CD14-positive monocyte (primary cell): ENCODE results near the gene CPNE2. TPM values are rescaled to one million over a fixed set of nuclear protein-coding genes. Genes with fewer than 3 reads are reported as not detected.
A peak's percentile ranks its signal among the peaks of the same experiment; 100 is the strongest.

ENCODE experiments used
- DNase-seq, 3 donors: peaks; one replicate each; pipeline ENCODE4 v3.0.0-alpha.2; 2011 to 2022
- H2AFZ ChIP-seq: 2 replicates; pipeline ENCODE4 v1.6.0; 2012; ENCODE audit warnings: mild to moderate bottlenecking, low read depth, low read length, inconsistent platforms; ENCODE audit not compliant: insufficient read depth, poor library complexity, severe bottlenecking
- H3K27ac ChIP-seq, 2 donors: 1 replicate in 1 of 2; 2 replicates in 1 of 2; pipeline ENCODE4 v1.5.1; 2012 to 2013; ENCODE audit warnings: low read length in 2 of 2, control low read depth in 1 of 2, inconsistent platforms in 1 of 2, low read depth in 1 of 2, mild to moderate bottlenecking in 1 of 2
- H3K27me3 ChIP-seq, 2 donors: one replicate each; pipeline versions ENCODE4 v1.6.0 to v1.6.1; 2011 to 2013; ENCODE audit warnings: low read length in 2 of 2; ENCODE audit not compliant: control insufficient read depth in 2 of 2, insufficient read depth in 2 of 2
- H3K36me3 ChIP-seq, 2 donors: replicated peaks in 1 of 2; 1 replicate in 1 of 2; 2 replicates in 1 of 2; pipeline versions ENCODE4 v1.5.1 to v1.6.1; 2012 to 2013; ENCODE audit warnings: low read length in 2 of 2, control low read depth in 1 of 2, inconsistent platforms in 1 of 2, mild to moderate bottlenecking in 1 of 2; ENCODE audit not compliant: insufficient read depth in 2 of 2, control insufficient read depth in 1 of 2
- H3K4me1 ChIP-seq, 2 donors: 1 replicate in 1 of 2; 2 replicates in 1 of 2; pipeline versions ENCODE4 v1.5.1 to v1.6.1; 2012 to 2013; ENCODE audit warnings: low read length in 2 of 2, control low read depth in 1 of 2, inconsistent platforms in 1 of 2, mild to moderate bottlenecking in 1 of 2, moderate library complexity in 1 of 2; ENCODE audit not compliant: insufficient read depth in 2 of 2, control insufficient read depth in 1 of 2
- H3K4me2 ChIP-seq: replicated peaks from 2 replicates; pipeline ENCODE3; 2012; ENCODE audit warnings: low read length, moderate library complexity, mild to moderate bottlenecking; ENCODE audit not compliant: poor library complexity, severe bottlenecking; ENCODE audit errors: extremely low read depth
- H3K4me3 ChIP-seq, 3 experiments: fragments of 200-600 bp in 1 of 3; sonication (generic) in 1 of 3; replicated peaks in 1 of 3; 1 replicate in 2 of 3; 2 replicates in 1 of 3; pipeline ENCODE4 v1.5.1; 2011 to 2013; ENCODE audit warnings: low read length in 3 of 3, mild to moderate bottlenecking in 3 of 3, control low read depth in 2 of 3, low read depth in 2 of 3, inconsistent platforms in 1 of 3, moderate library complexity in 1 of 3
- H3K79me2 ChIP-seq: 2 replicates; pipeline ENCODE4 v1.6.0; 2012; ENCODE audit warnings: mild to moderate bottlenecking, control low read depth, inconsistent platforms, low read length, moderate library complexity; ENCODE audit not compliant: insufficient read depth
- H3K9ac ChIP-seq: 2 replicates; pipeline ENCODE4 v1.6.0; 2017; ENCODE audit warnings: low read length, mild to moderate bottlenecking; ENCODE audit not compliant: insufficient read depth, poor library complexity, severe bottlenecking
- H3K9me3 ChIP-seq, 2 donors: replicated peaks in 1 of 2; 1 replicate in 1 of 2; 2 replicates in 1 of 2; pipeline versions ENCODE4 v1.5.1 to v1.6.1; 2012 to 2013; ENCODE audit warnings: low read length in 2 of 2, control low read depth in 1 of 2; ENCODE audit not compliant: control insufficient read depth in 1 of 2, insufficient read depth in 1 of 2
- H4K20me1 ChIP-seq: 2 replicates; pipeline ENCODE4 v1.6.0; 2012; ENCODE audit warnings: mild to moderate bottlenecking, low read length, control low read depth, moderate library complexity; ENCODE audit not compliant: insufficient read depth
- H3K27ac Mint-ChIP-seq, 7 donors: one replicate each; pipeline ENCODE4 v1.8.0; 2020; ENCODE audit warnings: mild to moderate bottlenecking in 7 of 7, mixed read lengths in 7 of 7, moderate library complexity in 6 of 7, inconsistent platforms in 2 of 7
- H3K27me3 Mint-ChIP-seq, 3 donors: one replicate each; pipeline ENCODE4 v1.8.0; 2021 to 2022; ENCODE audit warnings: low read depth in 3 of 3, mild to moderate bottlenecking in 3 of 3, mixed read lengths in 3 of 3, moderate library complexity in 3 of 3, inconsistent platforms in 1 of 3
- H3K36me3 Mint-ChIP-seq, 2 donors: one replicate each; pipeline ENCODE4 v1.8.0; 2020; ENCODE audit warnings: mixed read lengths in 2 of 2, inconsistent platforms in 1 of 2, mild to moderate bottlenecking in 1 of 2
- H3K4me1 Mint-ChIP-seq: one replicate; pipeline ENCODE4 v1.8.0; 2020; ENCODE audit warnings: mild to moderate bottlenecking, mixed read lengths
- H3K4me3 Mint-ChIP-seq, 2 donors: one replicate each; pipeline ENCODE4 v1.8.0; 2020; ENCODE audit warnings: mild to moderate bottlenecking in 2 of 2, mixed read lengths in 2 of 2, moderate library complexity in 1 of 2
- H3K9me3 Mint-ChIP-seq, 7 donors: one replicate each; pipeline ENCODE4 v1.8.0; 2020 to 2022; ENCODE audit warnings: mixed read lengths in 7 of 7, mild to moderate bottlenecking in 6 of 7, moderate library complexity in 6 of 7, inconsistent platforms in 2 of 7
- WGBS: methylation state at CpG from one replicate; pipeline ENCODE4 v1.1.5; 2013; ENCODE audit warnings: missing lambda C conversion rate; ENCODE audit not compliant: insufficient coverage; 5-methylcytosine and 5-hydroxymethylcytosine counted together
- intact Hi-C, 2 donors: fragments of 100-400 bp; cut with micrococcal nuclease; formaldehyde crosslinking; loops; one replicate each; pipeline versions ENCODE4 v1.15.0 to v1.15.1; 2023
- polyA plus RNA-seq, 3 donors: library from polyadenylated mRNA; depleted of rRNA in 1 of 3; unstranded in 2 of 3; stranded (reverse) in 1 of 3; fragments of 300-500 nt in 2 of 3; fragments of >200 nt in 1 of 3; fragmentation: Illumina TruSeq in 2 of 3; gene quantifications; 1 replicate in 2 of 3; 2 replicates in 1 of 3; pipeline ENCODE4 v1.2.3, GENCODE V29; 2012 to 2021
- TF ChIP-seq, protein P1 (sequence below): fragments of 200-600 bp; IDR thresholded peaks from one replicate; pipeline ENCODE4 v1.8.0; 2022; ENCODE audit warnings: antibody characterized with exemption, mild to moderate bottlenecking

CPNE2 gene
- polyA plus RNA-seq, 3 donors = 18.3 to 68.8 (median 23.9) TPM

DNA sequence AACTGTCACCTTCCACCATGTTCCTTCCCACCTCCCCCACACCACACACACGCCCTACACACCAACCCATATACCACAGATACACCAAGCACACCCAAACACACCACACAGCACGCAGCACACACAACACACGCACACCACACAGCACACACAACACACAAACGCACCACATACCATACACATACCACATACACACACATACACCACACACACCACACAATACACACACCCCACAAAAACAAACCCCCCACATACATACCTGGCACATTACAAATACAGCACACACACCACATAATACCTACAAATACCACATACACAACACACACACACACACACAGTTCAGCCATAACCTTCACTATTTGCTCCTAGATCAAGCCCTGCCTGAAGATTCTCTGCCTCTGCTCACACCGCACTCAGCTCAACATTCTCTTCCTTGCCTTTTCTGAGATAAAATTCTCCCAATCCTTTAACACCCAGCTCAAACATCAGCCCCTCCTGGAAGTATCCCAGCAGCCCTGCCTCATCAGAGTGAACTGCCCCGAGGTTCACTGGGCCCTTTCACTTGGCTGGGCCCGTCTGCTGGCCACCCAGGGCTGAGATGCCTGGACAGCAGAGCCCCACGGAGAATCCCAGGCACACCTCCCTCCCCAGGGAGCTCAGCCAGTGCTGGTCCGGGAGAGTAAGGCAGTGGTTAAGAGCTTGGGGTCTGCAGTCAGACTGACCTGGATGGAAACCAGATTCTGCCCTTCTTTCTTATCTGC is 31.9 kb upstream of the CPNE2 start:
- DNase-seq = no peak
- Mint-ChIP-seq H3K27me3 (peaks cover 0 to 2% (median 0%) of the 10 kb centered on the region in 3 donors), H3K36me3 (peaks cover 71 to 87% of the 10 kb centered on the region in 2 donors), H3K4me1 (peaks cover 37% of the 10 kb centered on the region), H3K9me3 (peaks cover 0 to 1% (median 0%) of the 10 kb centered on the region in 7 donors), H3K4me3 (no peak overlapping the region), H3K27ac (peak overlapping the region; percentile 85 to 98 (median 91))
- H4K20me1 ChIP-seq = peaks cover 6% of the 10 kb centered on the region
- H3K27ac ChIP-seq = peak overlapping the region; percentile 74 to 82
- TF ChIP-seq, protein P1, sequence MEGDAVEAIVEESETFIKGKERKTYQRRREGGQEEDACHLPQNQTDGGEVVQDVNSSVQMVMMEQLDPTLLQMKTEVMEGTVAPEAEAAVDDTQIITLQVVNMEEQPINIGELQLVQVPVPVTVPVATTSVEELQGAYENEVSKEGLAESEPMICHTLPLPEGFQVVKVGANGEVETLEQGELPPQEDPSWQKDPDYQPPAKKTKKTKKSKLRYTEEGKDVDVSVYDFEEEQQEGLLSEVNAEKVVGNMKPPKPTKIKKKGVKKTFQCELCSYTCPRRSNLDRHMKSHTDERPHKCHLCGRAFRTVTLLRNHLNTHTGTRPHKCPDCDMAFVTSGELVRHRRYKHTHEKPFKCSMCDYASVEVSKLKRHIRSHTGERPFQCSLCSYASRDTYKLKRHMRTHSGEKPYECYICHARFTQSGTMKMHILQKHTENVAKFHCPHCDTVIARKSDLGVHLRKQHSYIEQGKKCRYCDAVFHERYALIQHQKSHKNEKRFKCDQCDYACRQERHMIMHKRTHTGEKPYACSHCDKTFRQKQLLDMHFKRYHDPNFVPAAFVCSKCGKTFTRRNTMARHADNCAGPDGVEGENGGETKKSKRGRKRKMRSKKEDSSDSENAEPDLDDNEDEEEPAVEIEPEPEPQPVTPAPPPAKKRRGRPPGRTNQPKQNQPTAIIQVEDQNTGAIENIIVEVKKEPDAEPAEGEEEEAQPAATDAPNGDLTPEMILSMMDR = no peak
- 96% methylated on average over 6 of the region's 9 CpGs for WGBS
- peaks cover 18 to 33% of the 10 kb centered on the region in 2 donors for H3K4me1 ChIP-seq
- intact Hi-C loops = no loop called here
- no peak overlapping the region for H2AFZ ChIP-seq
- H3K4me3 ChIP-seq = no peak overlapping the region
- H3K27me3 ChIP-seq = no peaks in the 10 kb centered on the region
- peak overlapping the region; percentile 5 for H3K9ac ChIP-seq
- H3K79me2 ChIP-seq = peaks cover 4% of the 10 kb centered on the region
- no peaks in the 10 kb centered on the region for H3K9me3 ChIP-seq
- H3K36me3 ChIP-seq = peaks cover 67 to 77% of the 10 kb centered on the region in 2 donors
- no peak overlapping the region for H3K4me2 ChIP-seq

DNA sequence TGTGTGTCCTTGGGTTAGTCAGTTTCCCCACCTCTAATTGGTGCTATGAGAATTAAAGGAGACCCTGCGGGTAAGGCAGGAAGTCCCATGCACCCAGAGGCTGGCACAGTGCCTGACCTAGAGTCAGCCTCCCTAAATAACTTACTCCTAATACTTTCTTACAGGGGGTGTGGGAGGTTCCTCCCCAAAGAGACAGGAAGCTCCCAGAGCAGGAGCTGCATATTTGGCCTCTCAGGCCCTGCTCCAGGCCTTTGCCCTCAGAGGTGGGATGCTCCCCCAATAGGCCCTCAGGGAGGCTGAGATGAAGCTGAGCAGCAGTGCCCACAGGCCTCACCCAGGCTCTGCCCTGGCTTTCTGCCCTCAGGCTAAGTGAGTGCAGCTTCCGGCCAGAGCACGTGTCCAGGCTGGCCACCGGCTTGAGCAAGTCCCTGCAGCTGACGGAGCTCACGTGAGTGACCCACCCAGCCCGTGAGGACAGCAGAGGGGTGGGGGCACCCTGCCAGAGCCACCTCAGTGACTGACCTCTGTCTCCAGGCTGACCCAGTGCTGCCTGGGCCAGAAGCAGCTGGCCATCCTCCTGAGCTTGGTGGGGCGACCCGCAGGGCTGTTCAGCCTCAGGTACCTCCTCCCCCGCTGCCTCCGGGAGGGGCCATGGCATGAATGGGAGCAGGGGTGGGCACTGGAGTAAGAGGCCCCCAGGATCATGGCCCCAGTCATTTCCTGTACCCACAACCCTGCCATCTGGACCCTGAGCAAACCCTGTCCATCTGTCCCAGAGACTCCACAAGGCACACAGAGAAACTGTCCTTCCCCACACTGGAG is 31.1 kb upstream of the CPNE2 start:
- Histone ChIP-seq H3K79me2 (peaks cover 7% of the 10 kb centered on the region), H4K20me1 (peaks cover 6% of the 10 kb centered on the region), H3K4me1 (peaks cover 19 to 40% of the 10 kb centered on the region in 2 donors), H3K9me3 (no peaks in the 10 kb centered on the region), H3K4me2 (peak overlapping the region; percentile 3), H3K27ac (peak overlapping the region; percentile 74 to 82), H3K36me3 (peaks cover 60 to 74% of the 10 kb centered on the region in 2 donors), H3K27me3 (no peaks in the 10 kb centered on the region), H3K4me3 (no peak overlapping the region), H3K9ac (peak overlapping the region; percentile 5), H2AFZ (no peak overlapping the region)
- Mint-ChIP-seq H3K9me3 (peaks cover 0 to 1% (median 0%) of the 10 kb centered on the region in 7 donors), H3K36me3 (peaks cover 66 to 86% of the 10 kb centered on the region in 2 donors), H3K4me3 (no peak overlapping the region), H3K4me1 (peaks cover 44% of the 10 kb centered on the region), H3K27me3 (peaks cover 0 to 2% (median 0%) of the 10 kb centered on the region in 3 donors), H3K27ac (peak overlapping the region; percentile 85 to 98 (median 91))
- intact Hi-C loops = no loop called here
- WGBS = 58% methylated on average over 7 of the region's 11 CpGs
- TF ChIP-seq, protein P1 = no peak
- peak; percentile 59 to 69 (median 62) for DNase-seq
